Measurements from ENCODE around the gene ADGRB2. TPM values are rescaled to one million over a fixed set of nuclear protein-coding genes. Genes with fewer than 3 reads are reported as not detected.

The ADGRB2 gene
- total RNA-seq, 4 donors from 2014 or later = 1.4 to 6.0 (median 2.5) TPM

GRCh38 chr1:31699341-31699891 is 64.7 kb downstream of the ADGRB2 start:
- peaks cover 34% of the 10 kb centered on the region for H3K36me3 ChIP-seq
- no peak for DNase-seq (ENCODE audit: low spot score in 2 of 2)
- H3K27ac ChIP-seq = no peak overlapping the region
- H3K9me3 ChIP-seq = no peaks in the 10 kb centered on the region
- 72% methylated on average over 10 of the region's 10 CpGs for WGBS
- H3K4me3 ChIP-seq = no peak overlapping the region
- TF ChIP-seq POLR2AphosphoS5 (IDR thresholded peaks at IDR 0.05) (no peak), CTCF (IDR thresholded peaks at IDR 0.05) (no peak), POLR2A (IDR thresholded peaks at IDR 0.05) (no peak), EP300 (IDR thresholded peaks at IDR 0.05) (no peak)
- H3K4me1 ChIP-seq = peaks cover 64% of the 10 kb centered on the region
- peaks cover 6% of the 10 kb centered on the region for H3K27me3 ChIP-seq

- H3K4me1 ChIP-seq = peaks cover 45% of the 10 kb centered on the region
- DNase-seq (ENCODE audit: low spot score in 2 of 2) = no peak
- no peak overlapping the region for H3K4me3 ChIP-seq
- H3K9me3 ChIP-seq = no peaks in the 10 kb centered on the region
- no peak overlapping the region for H3K27ac ChIP-seq
- peaks cover 46% of the 10 kb centered on the region for H3K36me3 ChIP-seq
- 82% methylated on average over 12 of the region's 12 CpGs for WGBS
- H3K27me3 ChIP-seq = no peaks in the 10 kb centered on the region
- no peak for TF ChIP-seq CTCF (IDR thresholded peaks at IDR 0.05)
- no peak for TF ChIP-seq EP300 (IDR thresholded peaks at IDR 0.05)
- TF ChIP-seq POLR2A (IDR thresholded peaks at IDR 0.05) = no peak
- no peak for TF ChIP-seq POLR2AphosphoS5 (IDR thresholded peaks at IDR 0.05)
Measured at GRCh38 chr1:31697369-31697984, 66.7 kb downstream of the ADGRB2 start.

- Histone ChIP-seq H3K9me3 (no peaks in the 10 kb centered on the region), H3K27me3 (no peaks in the 10 kb centered on the region), H3K4me1 (peaks cover 33% of the 10 kb centered on the region), H3K27ac (peak overlapping the region; percentile 2), H3K4me3 (no peak overlapping the region), H3K36me3 (peaks cover 57% of the 10 kb centered on the region)
- no CpG with 5 or more reads among the region's 4 CpGs for WGBS
- TF ChIP-seq CTCF (IDR thresholded peaks at IDR 0.05) (no peak), POLR2AphosphoS5 (IDR thresholded peaks at IDR 0.05) (no peak), EP300 (IDR thresholded peaks at IDR 0.05) (no peak), POLR2A (IDR thresholded peaks at IDR 0.05) (no peak)
- DNase-seq (ENCODE audit: low spot score in 2 of 2) = no peak
Measured at GRCh38 chr1:31696242-31696641, 67.9 kb downstream of the ADGRB2 start.

- H3K4me3 ChIP-seq = no peak overlapping the region
- TF ChIP-seq EP300 (IDR thresholded peaks at IDR 0.05) = no peak
- TF ChIP-seq POLR2AphosphoS5 (IDR thresholded peaks at IDR 0.05) = no peak
- TF ChIP-seq CTCF (IDR thresholded peaks at IDR 0.05) = no peak
- TF ChIP-seq POLR2A (IDR thresholded peaks at IDR 0.05) = no peak
- WGBS = 83% methylated on average over 1 of the region's 5 CpGs
- no peak for DNase-seq (ENCODE audit: low spot score in 2 of 2)
- H3K9me3 ChIP-seq = no peaks in the 10 kb centered on the region
- H3K27ac ChIP-seq = peak overlapping the region; percentile 2
- peaks cover 63% of the 10 kb centered on the region for H3K36me3 ChIP-seq
- no peaks in the 10 kb centered on the region for H3K27me3 ChIP-seq
- H3K4me1 ChIP-seq = peaks cover 24% of the 10 kb centered on the region
Measured at GRCh38 chr1:31695327-31695726, 68.8 kb downstream of the ADGRB2 start.

- Histone ChIP-seq H3K4me3 (no peak overlapping the region), H3K9me3 (no peaks in the 10 kb centered on the region), H3K27ac (no peak overlapping the region), H3K27me3 (no peaks in the 10 kb centered on the region), H3K36me3 (peaks cover 67% of the 10 kb centered on the region), H3K4me1 (peaks cover 20% of the 10 kb centered on the region)
- no peak for DNase-seq (ENCODE audit: low spot score in 2 of 2)
- TF ChIP-seq EP300 (IDR thresholded peaks at IDR 0.05) (no peak), POLR2A (IDR thresholded peaks at IDR 0.05) (no peak), POLR2AphosphoS5 (IDR thresholded peaks at IDR 0.05) (no peak), CTCF (IDR thresholded peaks at IDR 0.05) (no peak)
- WGBS = 95% methylated on average over 7 of the region's 8 CpGs
Measured at GRCh38 chr1:31694964-31695313, 69.2 kb downstream of the ADGRB2 start.

Measured in suprapubic skin (tissue), 4 donors.